Neural cell (in vitro differentiated cells): ENCODE data around the gene SLAMF6.

Experiments used
- EP300 ChIP-seq: fragments of 450-650 bp; conservative IDR thresholded peaks from 2 replicates; pipeline ENCODE4 v1.6.1; 2014; ENCODE audit warnings: antibody characterized with exemption, mild to moderate bottlenecking, moderate library complexity; ENCODE audit not compliant: poor library complexity, severe bottlenecking
- EZH2 ChIP-seq: fragments of 200-600, 300-800 bp; shearing (Covaris generic), sonication (generic); IDR thresholded peaks from 2 replicates; pipeline ENCODE4 v1.6.1; 2014; ENCODE audit warnings: antibody characterized with exemption, low read length, borderline replicate concordance, mild to moderate bottlenecking; ENCODE audit not compliant: insufficient read depth, poor library complexity, severe bottlenecking
- MXI1 ChIP-seq: fragments of 450-650 bp; conservative IDR thresholded peaks from 2 replicates; pipeline ENCODE4 v1.6.1; 2014; ENCODE audit warnings: antibody characterized with exemption, mild to moderate bottlenecking; ENCODE audit not compliant: poor library complexity, severe bottlenecking
- POLR2AphosphoS5 ChIP-seq: IDR thresholded peaks from 2 replicates; pipeline ENCODE4 v1.6.1; 2012
- RAD21 ChIP-seq: fragments of 450-650 bp; conservative IDR thresholded peaks from 2 replicates; pipeline ENCODE4 v1.6.1; 2014; ENCODE audit warnings: antibody characterized with exemption, mild to moderate bottlenecking, moderate library complexity
- REST ChIP-seq: IDR thresholded peaks from 2 replicates; pipeline ENCODE4 v1.6.1; 2012; ENCODE audit warnings: borderline replicate concordance
- SMC3 ChIP-seq: fragments of 450-650 bp; conservative IDR thresholded peaks from 2 replicates; pipeline ENCODE4 v1.6.1; 2014; ENCODE audit warnings: antibody characterized with exemption, mild to moderate bottlenecking, moderate library complexity; ENCODE audit not compliant: poor library complexity
- TAF1 ChIP-seq: IDR thresholded peaks from 2 replicates; pipeline ENCODE4 v1.6.1; 2012; ENCODE audit warnings: low read depth
- TF ChIP-seq, protein P1 (sequence below): fragments of 450-650 bp; IDR thresholded peaks from 2 replicates; pipeline ENCODE4 v1.5.1; 2014; ENCODE audit warnings: antibody characterized with exemption, mild to moderate bottlenecking, moderate library complexity; ENCODE audit not compliant: poor library complexity, severe bottlenecking

GRCh38 chr1:160546942-160547341 is 23.9 kb upstream of the SLAMF6 start:
- no peak for TF ChIP-seq EP300
- TF ChIP-seq, protein P1, sequence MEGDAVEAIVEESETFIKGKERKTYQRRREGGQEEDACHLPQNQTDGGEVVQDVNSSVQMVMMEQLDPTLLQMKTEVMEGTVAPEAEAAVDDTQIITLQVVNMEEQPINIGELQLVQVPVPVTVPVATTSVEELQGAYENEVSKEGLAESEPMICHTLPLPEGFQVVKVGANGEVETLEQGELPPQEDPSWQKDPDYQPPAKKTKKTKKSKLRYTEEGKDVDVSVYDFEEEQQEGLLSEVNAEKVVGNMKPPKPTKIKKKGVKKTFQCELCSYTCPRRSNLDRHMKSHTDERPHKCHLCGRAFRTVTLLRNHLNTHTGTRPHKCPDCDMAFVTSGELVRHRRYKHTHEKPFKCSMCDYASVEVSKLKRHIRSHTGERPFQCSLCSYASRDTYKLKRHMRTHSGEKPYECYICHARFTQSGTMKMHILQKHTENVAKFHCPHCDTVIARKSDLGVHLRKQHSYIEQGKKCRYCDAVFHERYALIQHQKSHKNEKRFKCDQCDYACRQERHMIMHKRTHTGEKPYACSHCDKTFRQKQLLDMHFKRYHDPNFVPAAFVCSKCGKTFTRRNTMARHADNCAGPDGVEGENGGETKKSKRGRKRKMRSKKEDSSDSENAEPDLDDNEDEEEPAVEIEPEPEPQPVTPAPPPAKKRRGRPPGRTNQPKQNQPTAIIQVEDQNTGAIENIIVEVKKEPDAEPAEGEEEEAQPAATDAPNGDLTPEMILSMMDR = no peak
- TF ChIP-seq EZH2 = no peak
- no peak for TF ChIP-seq MXI1
- no peak for TF ChIP-seq REST
- TF ChIP-seq RAD21 = no peak
- TF ChIP-seq POLR2AphosphoS5 = no peak
- no peak for TF ChIP-seq TAF1
- TF ChIP-seq SMC3 = no peak
